ENCODE measurements around the gene ASF1A.

GRCh38 chr6:118934461-118935330 lies 40.7 kb downstream of the ASF1A start, which contains the start of gene MCM9:
- TF ChIP-seq CTCF (IDR thresholded peaks at IDR 0.05; ENCODE audit: low read depth, low read length) (no peak), POLR2A (IDR thresholded peaks at IDR 0.05; ENCODE audit: extremely low read depth, insufficient read length) (peak; percentile 78), MYC (IDR thresholded peaks at IDR 0.05; ENCODE audit: low read depth, low read length) (peak; percentile 75)

Measured in NB4 (cell line).